Upper lobe of left lung (tissue), 4 donors: ENCODE measurements around the gene LMBRD2.

ENCODE experiments used
- POLR2A ChIP-seq, 4 donors: fragments of 450-650 bp; IDR thresholded peaks; one replicate each; pipeline ENCODE4 v1.5.1; 2016 to 2017; ENCODE audit warnings: antibody characterized with exemption in 4 of 4, mild to moderate bottlenecking in 2 of 4
- TF ChIP-seq, protein P1 (sequence below), 6 experiments: fragments of 450-650 bp in 4 of 6; fragments of 200-600 bp in 2 of 6; sonication (generic) in 2 of 6; IDR thresholded peaks; one replicate each; pipeline ENCODE4 v1.5.1; 2016 to 2019; ENCODE audit warnings: antibody characterized with exemption in 6 of 6

DNA sequence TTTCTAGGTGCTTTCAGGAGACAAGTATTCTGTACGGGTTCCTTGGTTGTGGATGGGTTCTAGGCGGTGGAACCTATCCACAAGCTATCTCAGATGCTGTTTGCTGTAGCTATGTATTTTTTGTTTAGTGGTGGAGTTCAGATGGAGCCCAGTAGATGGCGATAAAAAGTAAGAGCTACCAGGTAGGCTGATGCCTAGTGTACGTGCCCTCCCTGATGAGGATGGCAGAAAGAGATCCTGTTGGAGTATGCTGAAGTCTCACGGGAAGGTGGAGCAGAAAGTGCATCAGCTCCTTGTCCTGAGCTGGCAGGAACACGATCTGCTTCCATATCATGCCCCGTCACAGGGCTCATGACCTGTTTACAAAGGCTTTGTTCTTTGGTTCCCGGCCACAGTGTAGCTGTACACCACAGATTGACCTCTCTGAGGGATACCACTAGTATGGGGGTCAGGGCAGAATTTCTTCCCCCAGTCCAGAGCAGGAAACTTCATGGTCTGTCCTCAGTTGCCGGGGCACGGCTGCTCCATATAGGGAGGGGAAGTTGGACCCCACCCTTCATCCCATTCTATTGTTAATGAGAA is 72.4 kb downstream of the LMBRD2 start:
- TF ChIP-seq, protein P1, sequence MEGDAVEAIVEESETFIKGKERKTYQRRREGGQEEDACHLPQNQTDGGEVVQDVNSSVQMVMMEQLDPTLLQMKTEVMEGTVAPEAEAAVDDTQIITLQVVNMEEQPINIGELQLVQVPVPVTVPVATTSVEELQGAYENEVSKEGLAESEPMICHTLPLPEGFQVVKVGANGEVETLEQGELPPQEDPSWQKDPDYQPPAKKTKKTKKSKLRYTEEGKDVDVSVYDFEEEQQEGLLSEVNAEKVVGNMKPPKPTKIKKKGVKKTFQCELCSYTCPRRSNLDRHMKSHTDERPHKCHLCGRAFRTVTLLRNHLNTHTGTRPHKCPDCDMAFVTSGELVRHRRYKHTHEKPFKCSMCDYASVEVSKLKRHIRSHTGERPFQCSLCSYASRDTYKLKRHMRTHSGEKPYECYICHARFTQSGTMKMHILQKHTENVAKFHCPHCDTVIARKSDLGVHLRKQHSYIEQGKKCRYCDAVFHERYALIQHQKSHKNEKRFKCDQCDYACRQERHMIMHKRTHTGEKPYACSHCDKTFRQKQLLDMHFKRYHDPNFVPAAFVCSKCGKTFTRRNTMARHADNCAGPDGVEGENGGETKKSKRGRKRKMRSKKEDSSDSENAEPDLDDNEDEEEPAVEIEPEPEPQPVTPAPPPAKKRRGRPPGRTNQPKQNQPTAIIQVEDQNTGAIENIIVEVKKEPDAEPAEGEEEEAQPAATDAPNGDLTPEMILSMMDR (IDR thresholded peaks at IDR 0.05): peak; percentile 33 to 61 (median 50)
- no peak for TF ChIP-seq POLR2A (IDR thresholded peaks at IDR 0.05)
